Measurements from ENCODE around the gene ABCA4.

DNA sequence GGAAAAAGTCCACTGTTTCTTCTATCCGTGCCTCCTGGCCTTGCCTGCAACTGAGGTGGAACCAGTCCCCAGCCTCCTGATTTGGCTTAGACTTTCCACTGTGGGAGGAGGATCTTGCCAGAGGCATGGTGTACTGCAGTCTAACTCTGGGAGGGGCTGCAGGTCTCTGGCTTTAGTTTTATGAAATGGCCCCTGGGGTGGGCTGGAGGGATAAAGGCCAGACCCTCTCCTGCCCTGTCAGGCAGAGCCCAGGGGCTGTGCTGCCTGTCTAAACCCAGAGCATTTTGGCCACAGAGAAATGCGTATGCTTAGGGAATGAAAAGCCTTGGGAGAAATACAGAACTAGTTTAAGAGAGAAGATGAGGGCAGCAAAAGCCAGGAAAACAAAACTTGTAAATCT is 73.0 kb downstream of the ABCA4 start:
- TF ChIP-seq POLR2A (IDR thresholded peaks at IDR 0.05) (no peak), POLR2AphosphoS5 (IDR thresholded peaks at IDR 0.05) (no peak)
- TF ChIP-seq, protein P1, sequence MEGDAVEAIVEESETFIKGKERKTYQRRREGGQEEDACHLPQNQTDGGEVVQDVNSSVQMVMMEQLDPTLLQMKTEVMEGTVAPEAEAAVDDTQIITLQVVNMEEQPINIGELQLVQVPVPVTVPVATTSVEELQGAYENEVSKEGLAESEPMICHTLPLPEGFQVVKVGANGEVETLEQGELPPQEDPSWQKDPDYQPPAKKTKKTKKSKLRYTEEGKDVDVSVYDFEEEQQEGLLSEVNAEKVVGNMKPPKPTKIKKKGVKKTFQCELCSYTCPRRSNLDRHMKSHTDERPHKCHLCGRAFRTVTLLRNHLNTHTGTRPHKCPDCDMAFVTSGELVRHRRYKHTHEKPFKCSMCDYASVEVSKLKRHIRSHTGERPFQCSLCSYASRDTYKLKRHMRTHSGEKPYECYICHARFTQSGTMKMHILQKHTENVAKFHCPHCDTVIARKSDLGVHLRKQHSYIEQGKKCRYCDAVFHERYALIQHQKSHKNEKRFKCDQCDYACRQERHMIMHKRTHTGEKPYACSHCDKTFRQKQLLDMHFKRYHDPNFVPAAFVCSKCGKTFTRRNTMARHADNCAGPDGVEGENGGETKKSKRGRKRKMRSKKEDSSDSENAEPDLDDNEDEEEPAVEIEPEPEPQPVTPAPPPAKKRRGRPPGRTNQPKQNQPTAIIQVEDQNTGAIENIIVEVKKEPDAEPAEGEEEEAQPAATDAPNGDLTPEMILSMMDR (IDR thresholded peaks at IDR 0.05): no peak
